ENCODE data around the gene CLDN5.

The CLDN5 gene

GRCh38 chr22:19520566-19521305 is 3.5 kb downstream of the CLDN5 start:
- DNase-seq = no peak

GRCh38 chr22:19520007-19520406 is 4.2 kb downstream of the CLDN5 start:
- no peak for DNase-seq

GRCh38 chr22:19519041-19519926 is 4.9 kb downstream of the CLDN5 start:
- DNase-seq = no peak

DNA sequence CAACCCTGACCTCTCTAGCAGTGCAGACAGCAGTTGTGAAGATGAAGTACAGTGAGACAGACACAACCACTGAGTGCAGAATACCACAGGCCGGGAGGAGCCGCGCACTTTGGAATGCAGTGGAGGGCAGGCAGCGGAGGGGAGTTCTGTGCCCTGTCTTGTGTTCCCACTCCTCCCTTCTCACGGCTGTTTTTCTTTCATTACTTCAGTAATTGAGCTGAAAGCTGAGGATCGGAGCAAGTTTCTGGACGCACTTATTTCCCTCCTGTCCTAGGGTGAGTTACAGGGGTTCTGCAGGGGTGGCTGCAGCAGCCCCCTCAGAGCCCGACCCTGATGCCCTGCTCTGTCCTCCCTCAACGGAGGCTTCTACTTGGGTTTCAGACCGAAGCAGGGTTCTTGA is 5.6 kb downstream of the CLDN5 start:
- DNase-seq = no peak

GRCh38 chr22:19517919-19518611 is 6.1 kb downstream of the CLDN5 start:
- no peak for DNase-seq

GRCh38 chr22:19517171-19517500 is 7.1 kb downstream of the CLDN5 start:
- no peak for DNase-seq

DNA sequence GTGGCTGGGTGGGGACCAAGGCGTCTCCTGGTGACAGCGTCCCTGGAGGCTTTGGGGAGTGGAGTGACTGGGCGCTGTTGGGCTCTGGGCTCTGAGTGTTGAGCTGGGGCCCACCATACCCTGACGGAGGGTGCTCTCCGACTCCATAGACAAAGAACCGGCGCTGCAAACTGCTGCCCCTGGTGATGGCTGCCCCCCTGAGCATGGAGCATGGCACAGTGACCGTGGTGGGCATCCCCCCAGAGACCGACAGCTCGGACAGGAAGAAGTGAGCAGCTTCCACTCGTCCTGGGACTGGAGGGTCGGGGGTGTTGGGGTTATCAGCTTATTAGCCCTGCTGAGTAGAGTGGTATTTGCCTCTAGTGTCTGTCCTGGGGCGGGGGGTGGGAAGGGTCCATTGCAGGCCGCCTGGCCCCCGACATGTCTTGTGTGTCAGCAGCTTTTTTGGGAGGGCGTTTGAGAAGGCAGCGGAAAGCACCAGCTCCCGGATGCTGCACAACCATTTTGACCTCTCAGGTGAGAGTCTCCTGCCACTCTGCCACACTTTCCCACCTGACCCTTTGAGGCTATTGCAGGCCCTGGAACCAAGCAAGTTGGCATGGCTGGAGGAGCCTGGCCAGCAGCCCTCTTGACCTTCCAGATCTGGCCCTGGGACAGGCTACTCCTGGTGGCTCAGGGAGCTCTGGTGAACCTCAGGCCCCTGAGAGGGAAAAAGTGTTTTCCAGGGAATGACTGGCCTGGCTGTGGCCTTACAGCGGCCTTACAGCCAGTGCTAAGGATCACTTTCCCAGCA is 7.6 kb downstream of the CLDN5 start:
- no peak for DNase-seq

DNA sequence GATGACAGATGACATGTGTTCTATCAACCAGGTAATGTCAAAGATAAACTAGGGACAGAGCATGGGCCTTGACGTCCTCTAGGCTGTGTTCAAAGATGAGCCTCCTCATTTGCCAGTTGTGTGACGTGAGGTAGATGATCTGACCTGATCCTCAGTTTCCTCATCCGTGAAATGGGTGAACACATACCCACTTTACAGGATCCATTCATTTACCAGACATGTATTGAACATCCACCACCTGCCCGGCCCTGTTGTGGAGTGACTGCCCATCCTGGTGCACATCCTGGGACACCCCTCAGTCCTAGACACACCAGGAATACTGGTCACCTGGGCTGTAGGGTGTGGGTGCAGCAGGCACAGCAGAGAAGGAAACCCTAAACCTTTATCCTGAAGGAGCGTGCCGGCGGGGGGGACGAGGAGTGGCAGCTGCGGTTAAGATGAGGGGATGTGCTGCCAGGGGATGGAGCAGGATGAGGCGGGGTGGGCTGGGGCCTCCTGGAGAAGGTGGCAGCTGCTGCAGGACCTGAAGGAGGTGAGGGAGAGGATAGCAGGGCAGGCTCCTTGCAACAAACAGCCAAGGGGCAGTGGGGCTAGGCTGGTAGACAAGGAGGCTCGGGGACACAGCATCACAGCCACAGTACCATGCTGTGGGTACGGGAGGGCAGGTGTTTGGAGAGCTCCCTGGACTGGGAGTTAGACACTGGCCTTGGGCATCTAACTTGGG is 8.4 kb downstream of the CLDN5 start:
- DNase-seq = no peak

DNA sequence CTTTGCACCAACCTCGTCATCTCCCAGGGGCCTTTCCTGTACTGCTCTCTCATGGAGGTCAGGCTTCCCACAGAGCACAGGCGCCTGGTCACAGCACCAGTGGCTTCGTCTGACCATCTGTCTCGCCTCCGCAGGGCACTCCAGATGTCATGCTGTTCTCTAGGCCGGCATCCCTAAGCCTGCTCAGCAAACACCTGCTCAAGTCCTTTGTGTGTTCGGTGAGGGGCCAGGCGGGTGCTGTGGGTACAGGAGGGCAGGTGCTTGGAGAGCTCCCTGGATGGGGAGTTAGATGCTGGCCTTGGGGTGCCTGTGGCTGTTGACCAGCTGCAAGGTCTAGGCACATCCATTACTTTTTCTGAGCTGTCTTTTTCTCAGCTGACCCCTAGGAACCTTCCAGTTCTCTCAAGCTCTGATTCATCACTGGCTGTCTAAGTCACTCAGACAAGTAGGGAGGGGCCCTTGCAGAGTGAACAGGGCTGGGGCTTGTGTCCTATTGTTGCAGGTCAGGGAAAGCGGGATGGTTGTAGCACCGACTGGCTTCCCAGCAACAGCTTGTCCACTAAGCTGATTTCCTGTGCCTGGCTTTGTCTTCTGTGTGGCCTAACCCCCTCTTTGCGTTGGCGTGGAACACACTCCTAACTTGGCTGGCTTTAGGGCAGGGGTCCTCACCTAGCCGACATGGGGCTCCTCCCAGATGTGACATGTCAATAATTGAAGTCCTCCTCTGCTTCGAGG is 9.2 kb downstream of the CLDN5 start:
- no peak for DNase-seq

DNA sequence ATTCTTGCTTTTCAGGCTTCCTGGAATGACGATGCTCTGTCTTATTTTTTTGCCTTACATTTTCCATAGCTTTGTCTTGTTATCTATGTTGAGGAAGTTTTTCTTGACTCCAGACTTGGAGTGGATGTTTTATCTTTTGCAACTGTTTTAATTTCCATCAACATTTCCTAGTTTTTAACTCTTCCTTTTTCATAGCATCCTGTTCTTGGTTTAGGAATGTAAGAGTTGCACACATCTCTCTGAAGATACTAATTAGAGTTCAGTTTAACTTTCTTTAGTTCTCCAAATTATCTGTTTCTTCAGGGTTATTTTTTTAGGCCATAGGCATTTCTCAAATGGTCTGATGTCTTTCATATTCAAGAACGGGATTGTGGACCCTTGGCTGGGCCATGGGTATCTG is 10.4 kb downstream of the CLDN5 start:
- no peak for DNase-seq

DNA sequence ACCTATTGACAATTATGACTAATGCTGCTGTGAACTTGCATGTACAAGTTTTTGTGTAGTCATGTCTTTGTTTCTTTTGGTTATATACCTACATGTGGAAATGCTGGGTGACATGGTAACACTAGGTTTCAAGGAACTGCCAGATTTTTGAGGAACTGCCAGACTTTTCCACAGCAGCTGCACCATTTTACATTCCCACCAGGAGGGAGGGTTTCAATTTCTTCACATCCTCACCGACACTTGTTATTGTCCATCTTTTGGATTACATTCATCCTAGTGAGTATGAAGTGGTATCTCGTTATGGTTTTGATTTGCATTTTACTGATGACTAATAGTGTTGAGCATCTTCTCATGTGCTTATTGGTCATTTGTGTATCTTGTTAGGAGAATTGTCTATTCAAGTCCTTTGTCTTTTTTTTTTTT is 13.3 kb downstream of the CLDN5 start:
- DNase-seq = no peak

DNA sequence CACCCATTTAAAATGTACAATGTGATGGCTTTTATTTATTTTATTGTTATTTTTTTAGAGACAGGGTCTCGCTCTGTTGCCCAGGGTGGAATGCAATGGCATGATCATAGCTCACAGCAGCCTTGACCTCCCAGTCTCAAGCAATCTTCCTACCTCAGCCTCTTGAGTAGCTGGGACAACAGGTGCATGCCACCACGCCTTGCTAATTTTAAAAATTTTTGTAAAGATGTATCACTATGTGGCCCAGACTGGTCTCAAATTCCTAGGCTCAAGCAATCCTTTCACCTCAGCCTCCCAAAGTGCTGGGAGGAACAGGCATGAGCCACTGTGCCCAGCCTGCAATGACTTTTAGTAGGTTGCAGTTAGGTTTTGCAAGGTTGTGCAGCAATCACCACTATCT is 14.3 kb downstream of the CLDN5 start:
- no peak for DNase-seq

DNA sequence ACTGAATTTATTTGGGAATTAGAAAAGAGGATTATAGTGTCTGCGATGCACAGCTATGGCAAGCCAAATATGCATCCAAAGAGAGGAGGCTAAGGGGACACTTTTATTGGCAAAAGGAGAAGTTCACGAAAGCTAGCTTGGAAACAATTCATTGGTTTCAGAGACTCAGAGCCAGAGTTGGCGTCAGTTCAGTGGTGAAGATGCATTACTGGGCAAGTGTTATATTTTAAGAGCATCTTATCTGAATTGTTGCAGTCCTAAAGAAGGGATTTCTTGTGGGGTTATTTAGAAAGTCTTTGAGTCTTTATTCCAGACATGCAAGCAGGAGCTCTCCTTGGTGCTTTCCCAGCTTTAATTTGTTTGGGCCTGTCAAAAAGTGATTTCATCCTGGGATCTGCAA is 15.0 kb downstream of the CLDN5 start:
- no peak for DNase-seq

- no peak for DNase-seq
Measured at GRCh38 chr22:19508024-19508776, 16.0 kb downstream of the CLDN5 start.

DNA sequence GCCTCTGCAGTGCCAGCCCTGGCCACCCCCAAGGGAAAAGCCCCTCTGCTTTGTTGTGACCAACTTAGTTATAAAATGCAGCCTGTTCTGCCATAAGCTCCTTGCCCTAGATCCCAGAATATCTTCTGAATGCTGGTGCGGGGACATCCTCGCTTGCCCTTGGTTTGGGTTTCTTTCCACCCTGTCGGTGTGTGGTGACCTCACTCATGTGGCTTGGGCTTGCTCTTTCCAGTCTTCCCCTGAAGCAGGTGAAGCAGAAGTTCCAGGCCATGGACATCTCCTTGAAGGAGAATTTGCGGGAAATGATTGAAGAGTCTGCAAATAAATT is 16.7 kb downstream of the CLDN5 start:
- no peak for DNase-seq

DNA sequence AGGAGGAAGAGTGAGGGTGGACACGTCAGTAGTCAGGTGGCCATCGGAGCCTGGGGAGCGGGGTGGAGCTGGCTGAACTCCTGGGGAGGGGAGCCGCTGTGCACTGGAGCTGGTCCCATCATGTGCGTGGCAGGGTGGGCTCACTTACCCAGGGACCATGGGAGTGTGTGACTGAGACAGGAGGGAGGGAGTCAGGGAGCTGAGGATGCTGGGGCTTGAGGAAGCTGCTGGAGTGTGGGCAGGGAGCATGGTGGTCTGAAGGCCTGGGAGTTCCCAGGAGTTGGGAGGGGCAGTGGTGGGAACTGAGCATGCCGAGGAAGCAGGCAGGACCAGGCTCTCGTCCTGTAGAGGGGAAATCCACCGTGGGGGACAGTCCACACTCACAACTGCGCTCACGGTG is 18.0 kb downstream of the CLDN5 start:
- no peak for DNase-seq

DNA sequence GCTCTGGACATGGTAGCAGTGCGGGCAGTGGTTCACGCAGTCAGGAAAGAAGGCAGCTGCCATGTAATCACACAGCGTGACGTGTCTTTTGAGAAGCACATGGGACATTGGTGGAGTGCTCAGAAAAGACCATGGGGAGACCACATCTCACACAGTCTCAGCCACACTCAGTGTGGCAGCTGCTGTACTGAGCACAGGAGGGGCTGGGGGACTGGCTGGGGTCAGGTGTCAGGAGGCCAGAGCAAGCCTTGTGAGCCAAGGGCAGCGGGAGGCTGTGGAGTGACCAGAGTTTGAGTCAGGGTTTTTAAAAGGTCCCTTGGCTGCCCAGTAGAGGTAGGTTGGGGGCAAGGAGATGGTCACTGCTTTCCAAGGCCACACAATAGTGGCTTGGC is 18.5 kb downstream of the CLDN5 start:
- no peak for DNase-seq

- DNase-seq = no peak
Measured at GRCh38 chr22:19504900-19505734, 19.1 kb downstream of the CLDN5 start.

- no peak for DNase-seq
Measured at GRCh38 chr22:19503869-19504268, 20.3 kb downstream of the CLDN5 start.

- DNase-seq = no peak
Measured at GRCh38 chr22:19503367-19503766, 20.8 kb downstream of the CLDN5 start.

All from NCI-H1105 (cell line).